NCI-H2081 (cell line): Measurements from ENCODE around the gene C1orf141.
A peak's percentile ranks its signal among the peaks of the same experiment; 100 is the strongest.
"Not testable (repeated sequence)": the region's sequence is repeated elsewhere in the genome, so short reads cannot be mapped to it uniquely, and the experiment has no call there.

Source experiments
- DNase-seq, 2 experiments: peaks; one replicate each; lab custom pipeline; 2025; lab: John Stamatoyannopoulos, UW

Gene C1orf141

GRCh38 chr1:67085326-67085725, 49.4 kb downstream of the C1orf141 start:
- DNase-seq: no peak

- no peak for DNase-seq
These were observed 49.9 kb downstream of the C1orf141 start for GRCh38 chr1:67084765-67085318.

GRCh38 chr1:67078291-67078690, 56.5 kb downstream of the C1orf141 start:
- DNase-seq: no peak

GRCh38 chr1:67077593-67077992, 57.2 kb downstream of the C1orf141 start:
- no peak for DNase-seq

- DNase-seq: no peak
These were observed 62.0 kb downstream of the C1orf141 start for GRCh38 chr1:67072749-67073148.

GRCh38 chr1:67067655-67068054, 67.1 kb downstream of the C1orf141 start:
- not testable (repeated sequence) for DNase-seq

GRCh38 chr1:67062412-67062811, 72.4 kb downstream of the C1orf141 start:
- DNase-seq: no peak

- DNase-seq: no peak
These were observed 73.5 kb downstream of the C1orf141 start for GRCh38 chr1:67061266-67061665.

- no peak for DNase-seq
These were observed 74.0 kb downstream of the C1orf141 start for GRCh38 chr1:67060811-67061218.

GRCh38 chr1:67059346-67059745, 75.4 kb downstream of the C1orf141 start:
- no peak for DNase-seq

- DNase-seq: no peak
These were observed 76.0 kb downstream of the C1orf141 start for GRCh38 chr1:67058761-67059160.

GRCh38 chr1:67058242-67058641, 76.5 kb downstream of the C1orf141 start:
- DNase-seq: peak in 1 of 2 experiments; percentile 10

GRCh38 chr1:67053785-67054772, 80.7 kb downstream of the C1orf141 start, which contains the start of gene SLC35D1:
Gene SLC35D1 (minus strand): TSS chr1:67054148. CDS start chr1:67054013, 135 bp downstream.
- peak; percentile 83 to 86 for DNase-seq

- DNase-seq: no peak
These were observed 81.3 kb downstream of the C1orf141 start for GRCh38 chr1:67053535-67053784.

GRCh38 chr1:67052741-67053534, 81.8 kb downstream of the C1orf141 start:
- no peak for DNase-seq

GRCh38 chr1:67051196-67051595, 83.6 kb downstream of the C1orf141 start:
- DNase-seq: no peak

- DNase-seq: no peak
These were observed 90.0 kb downstream of the C1orf141 start for GRCh38 chr1:67044631-67045270.

GRCh38 chr1:67043366-67043765, 91.4 kb downstream of the C1orf141 start:
- DNase-seq: no peak
